IMR-90 (cell line): Measurements from ENCODE around the gene TMEM131L. TPM values are rescaled to one million over a fixed set of nuclear protein-coding genes. Genes with fewer than 3 reads are reported as not detected.

Experiments used
- ATAC-seq: fragments of 200-7000 bp; cut with Tn5 transposase; 2 replicates; pipeline ENCODE4 v1.9.1; 2020; ENCODE audit warnings: low read depth, mild to moderate bottlenecking, moderate library complexity
- BruUV-seq: library from RNA; stranded (reverse); fragments of 400-500 nt; replicated peaks from 2 replicates; lab custom pipeline; 2021; lab: Mats Ljungman, UMichigan
- CTCF ChIA-PET: fragments of 300-600 bp; formaldehyde crosslinking; extraction: SDS; loops from one replicate; lab custom pipeline; 2021; ENCODE audit warnings: antibody characterized with exemption; lab: Yijun Ruan, JAX
- POLR2A ChIA-PET: fragments of 300-600 bp; sonication (Branson Sonifier 250); formaldehyde crosslinking; loops from one replicate; lab custom pipeline; 2022; ENCODE audit warnings: antibody characterized with exemption; ENCODE audit not compliant: unreplicated experiment; lab: Charles Lee
- DNase-seq: peaks from one replicate; pipeline ENCODE4 v3.0.0; 2013
- H2AFZ ChIP-seq: replicated peaks from 2 replicates; pipeline ENCODE3; 2013; ENCODE audit warnings: low read length, mild to moderate bottlenecking; ENCODE audit not compliant: poor library complexity
- H2AK5ac ChIP-seq: 2 replicates; pipeline ENCODE4 v1.6.1; 2013; ENCODE audit warnings: low read depth, low read length, inconsistent platforms
- H2AK9ac ChIP-seq: replicated peaks from 2 replicates; pipeline ENCODE3; 2013; ENCODE audit warnings: mild to moderate bottlenecking, low read depth, low read length, moderate library complexity; ENCODE audit not compliant: poor library complexity
- H2BK120ac ChIP-seq: 2 replicates; pipeline ENCODE4 v1.6.1; 2013; ENCODE audit warnings: low read depth, low read length, inconsistent platforms
- H2BK15ac ChIP-seq: 3 replicates; pipeline ENCODE4 v1.6.1; 2013; ENCODE audit warnings: low read depth, low read length, inconsistent platforms
- H2BK20ac ChIP-seq: 2 replicates; pipeline ENCODE4 v1.6.1; 2013; ENCODE audit warnings: low read depth, mild to moderate bottlenecking, inconsistent platforms, low read length, moderate library complexity
- H2BK5ac ChIP-seq: 2 replicates; pipeline ENCODE4 v1.6.1; 2013; ENCODE audit warnings: mild to moderate bottlenecking, low read depth, low read length, inconsistent platforms; ENCODE audit not compliant: poor library complexity, severe bottlenecking
- H3K14ac ChIP-seq: replicated peaks from 2 replicates; pipeline ENCODE4 v1.6.1; 2013; ENCODE audit warnings: low read depth, low read length, inconsistent platforms
- H3K18ac ChIP-seq: 2 replicates; pipeline ENCODE4 v1.6.1; 2013; ENCODE audit warnings: low read depth, low read length, control low read depth
- H3K23ac ChIP-seq: 2 replicates; pipeline ENCODE4 v1.6.1; 2013; ENCODE audit warnings: low read depth, low read length, inconsistent platforms
- H3K27ac ChIP-seq: 2 replicates; pipeline ENCODE4 v1.5.1; 2013; ENCODE audit warnings: mild to moderate bottlenecking, control low read depth, low read length; ENCODE audit not compliant: insufficient read depth
- H3K27me3 ChIP-seq: 2 replicates; pipeline ENCODE4 v1.6.1; 2013; ENCODE audit warnings: low read length; ENCODE audit not compliant: control insufficient read depth, insufficient read depth
- H3K36me3 ChIP-seq: 2 replicates; pipeline ENCODE4 v1.6.1; 2013; ENCODE audit warnings: low read length, mixed read lengths; ENCODE audit not compliant: control insufficient read depth, insufficient read depth
- H3K4ac ChIP-seq: 2 replicates; pipeline ENCODE4 v1.6.1; 2013; ENCODE audit warnings: low read depth, low read length, inconsistent platforms
- H3K4me1 ChIP-seq: 2 replicates; pipeline ENCODE4 v1.6.1; 2013; ENCODE audit warnings: low read length, mixed read lengths; ENCODE audit not compliant: control insufficient read depth, insufficient read depth
- H3K4me2 ChIP-seq: 2 replicates; pipeline ENCODE4 v1.6.1; 2013; ENCODE audit warnings: low read depth, mild to moderate bottlenecking, control low read depth, low read length, moderate library complexity
- H3K4me3 ChIP-seq: 2 replicates; pipeline ENCODE4 v1.5.1; 2013; ENCODE audit warnings: low read depth, mild to moderate bottlenecking, control low read depth, low read length, moderate library complexity; ENCODE audit not compliant: insufficient read depth
- H3K56ac ChIP-seq: 2 replicates; pipeline ENCODE4 v1.6.1; 2013; ENCODE audit warnings: low read length, inconsistent platforms; ENCODE audit not compliant: insufficient read depth; ENCODE audit errors: extremely low read depth
- H3K79me1 ChIP-seq, 2 experiments: 2 replicates each; pipeline ENCODE4 v1.6.1; 2013; ENCODE audit warnings: low read length in 2 of 2, inconsistent platforms in 1 of 2, low read depth in 1 of 2
- H3K9ac ChIP-seq: 2 replicates; pipeline ENCODE4 v1.6.1; 2013; ENCODE audit warnings: low read depth, low read length, control low read depth
- H3K9me1 ChIP-seq: 2 replicates; pipeline ENCODE4 v1.6.1; 2013; ENCODE audit warnings: low read length, inconsistent platforms; ENCODE audit not compliant: insufficient read depth
- H3K9me3 ChIP-seq: 2 replicates; pipeline ENCODE4 v1.6.1; 2013; ENCODE audit warnings: low read length; ENCODE audit not compliant: control insufficient read depth, insufficient read depth
- H4K20me1 ChIP-seq: 2 replicates; pipeline ENCODE4 v1.6.1; 2013; ENCODE audit warnings: low read length, inconsistent platforms; ENCODE audit not compliant: insufficient read depth
- H4K5ac ChIP-seq: 2 replicates; pipeline ENCODE4 v1.6.1; 2013; ENCODE audit warnings: mild to moderate bottlenecking, low read depth, low read length, control low read depth
- H4K8ac ChIP-seq, 2 experiments: 2 replicates each; pipeline ENCODE4 v1.6.1; 2013; ENCODE audit warnings: low read depth in 2 of 2, low read length in 2 of 2, control low read depth in 1 of 2, inconsistent platforms in 1 of 2
- H4K91ac ChIP-seq: 2 replicates; pipeline ENCODE4 v1.6.1; 2013; ENCODE audit warnings: low read depth, low read length, inconsistent platforms; ENCODE audit not compliant: insufficient read depth
- FOS ChIP-seq: fragments of 150-350 bp; IDR thresholded peaks from 2 replicates; pipeline ENCODE4 v1.6.1; 2016; ENCODE audit warnings: low read depth, low read length
- RFX5 ChIP-seq: IDR thresholded peaks from 2 replicates; pipeline ENCODE4 v1.8.0; 2012; ENCODE audit warnings: low read depth, mild to moderate bottlenecking, low read length, moderate library complexity
- WGBS, 2 experiments: methylation state at CpG; one replicate each; pipeline versions ENCODE4 v1.1.5 to v1.1.7; 2013; ENCODE audit warnings: missing lambda C conversion rate in 2 of 2; ENCODE audit not compliant: insufficient read length in 1 of 2; ENCODE audit errors: extremely low coverage in 2 of 2; 5-methylcytosine and 5-hydroxymethylcytosine counted together
- dilution Hi-C: fragments of 300-500 bp; cut with HindIII; formaldehyde crosslinking; loops from one replicate; pipeline ENCODE4 v1.14.3; 2018; ENCODE audit warnings: low sequenced_read_pairs; ENCODE audit not compliant: unreplicated experiment
- in situ Hi-C: fragments of 300-500 bp; cut with MboI; formaldehyde crosslinking; loops from 3 replicates; pipeline ENCODE4 v1.14.3; 2019; ENCODE audit warnings: low sequenced_read_pairs, inconsistent platforms, mixed read lengths
- intact Hi-C: fragments of 100-400 bp; cut with micrococcal nuclease; formaldehyde crosslinking; loops from 2 replicates; pipeline ENCODE4 v1.10.0; 2022
- polyA plus RNA-seq, 3 experiments: library from polyadenylated mRNA; depleted of rRNA; stranded (reverse); fragments of >200 nt; gene quantifications; 2 replicates each; pipeline ENCODE4 v1.2.3, GENCODE V29; 2012; ENCODE audit warnings: low replicate concordance in 1 of 3
- total RNA-seq: library from RNA; depleted of rRNA; stranded (reverse); fragments of >200 nt; gene quantifications from 2 replicates; pipeline ENCODE4 v1.2.3, GENCODE V29; 2012

Gene TMEM131L
- total and polyA plus RNA-seq, 2 of the 4 experiments (the other 2 are of a cell fraction), result 8.4 to 23.8 TPM

DNA sequence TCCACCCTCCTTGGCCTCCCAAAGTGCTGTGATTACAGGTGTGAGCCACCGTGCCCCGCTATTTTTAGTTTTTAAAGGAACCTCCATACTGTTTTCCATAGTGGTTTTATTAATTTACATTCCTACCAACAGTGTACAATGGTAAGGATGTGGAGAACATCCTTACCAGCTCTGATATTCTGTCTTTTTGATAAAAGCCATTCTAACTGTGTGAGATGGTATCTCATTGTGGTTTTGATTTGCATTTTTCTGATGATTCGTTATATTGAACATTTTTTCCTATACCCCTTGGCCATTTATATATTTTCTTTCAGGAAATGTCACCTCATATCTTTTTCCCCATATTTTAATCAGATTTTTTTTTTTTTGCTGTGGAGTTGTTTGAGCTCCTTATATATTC, 203.7 kb downstream of the TMEM131L start:
- ChIA-PET POLR2A (no interaction called here), CTCF (no interaction called here)
- Histone ChIP-seq H3K9ac (no peak overlapping the region), H2BK20ac (no peak overlapping the region), H3K36me3 (no peaks in the 10 kb centered on the region), H3K4ac (no peak overlapping the region), H2BK15ac (no peak overlapping the region), H3K4me1 (no peaks in the 10 kb centered on the region), H3K56ac (no peak overlapping the region), H2BK5ac (no peak overlapping the region), H4K20me1 (no peaks in the 10 kb centered on the region), H3K27me3 (no peaks in the 10 kb centered on the region), H3K23ac (no peak overlapping the region), H2BK120ac (no peak overlapping the region), H4K91ac (no peak overlapping the region), H2AK9ac (no peak overlapping the region), H4K8ac (no peak overlapping the region), H3K18ac (no peak overlapping the region), H3K79me1 (no peaks in the 10 kb centered on the region), H2AFZ (no peak overlapping the region), H3K9me1 (no peaks in the 10 kb centered on the region), H3K14ac (no peak overlapping the region), H4K5ac (no peak overlapping the region), H3K4me3 (no peak overlapping the region), H3K4me2 (no peak overlapping the region), H3K27ac (no peak overlapping the region), H2AK5ac (no peak overlapping the region), H3K9me3 (no peaks in the 10 kb centered on the region)
- TF ChIP-seq FOS (no peak), RFX5 (no peak)
- intact Hi-C loops, result no loop called here
- no TSS peak for BruUV-seq
- DNase-seq (no peak), ATAC-seq (no peak)
- whole genome bisulfite sequencing, 2 experiments, result no CpG with 5 or more reads among the region's 3 CpGs
- in situ Hi-C loops, result no loop called here
- dilution Hi-C loops, result no loop called here
